PFSK-1 (cell line): ENCODE measurements around the gene CCDC170.

ENCODE experiments used
- FOXP2 ChIP-seq: optimal IDR thresholded peaks from 2 replicates; pipeline ENCODE3; 2011; ENCODE audit warnings: borderline replicate concordance, control low read depth, inconsistent platforms; ENCODE audit not compliant: insufficient read depth; ENCODE audit errors: extremely low read length, extremely low read depth
- POLR2AphosphoS5 ChIP-seq: IDR thresholded peaks from 2 replicates; pipeline ENCODE4 v1.6.1; 2012; ENCODE audit warnings: low read depth, mild to moderate bottlenecking, control low read depth, low read length, moderate library complexity
- REST ChIP-seq, 2 experiments: IDR thresholded peaks; 2 replicates each; pipeline versions ENCODE4 v1.6.1 to v1.8.0; 2011 to 2012; ENCODE audit warnings: low read depth in 2 of 2, low read length in 2 of 2, control low read depth in 1 of 2, inconsistent platforms in 1 of 2, mild to moderate bottlenecking in 1 of 2, moderate library complexity in 1 of 2; ENCODE audit not compliant: insufficient read depth in 1 of 2
- SIN3A ChIP-seq: IDR thresholded peaks from 2 replicates; pipeline ENCODE4 v1.6.1; 2012; ENCODE audit warnings: mild to moderate bottlenecking, low read length, moderate library complexity, borderline replicate concordance; ENCODE audit not compliant: insufficient read depth
- TAF1 ChIP-seq: IDR thresholded peaks from 2 replicates; pipeline ENCODE4 v1.6.1; 2012; ENCODE audit warnings: low read length, control low read depth, borderline replicate concordance; ENCODE audit not compliant: insufficient read depth

DNA sequence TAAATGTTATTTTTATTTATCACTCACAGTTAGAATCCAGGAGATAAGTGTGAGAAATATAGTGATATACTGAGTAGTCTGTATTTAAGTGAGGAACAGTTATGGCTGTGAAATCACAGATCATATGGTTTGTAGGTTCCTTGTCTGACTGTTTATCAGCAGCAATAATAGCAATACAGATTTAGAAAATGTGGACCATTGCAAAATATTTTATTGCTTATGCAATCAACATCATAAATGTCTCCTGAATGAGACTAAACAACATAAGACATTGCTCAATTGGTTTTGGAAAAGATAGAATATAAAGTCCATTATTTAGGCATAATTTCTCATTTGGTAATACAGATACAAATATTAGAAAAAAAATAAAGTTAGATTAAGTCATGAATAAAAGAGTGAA is 43.7 kb downstream of the CCDC170 start:
- TF ChIP-seq REST (IDR thresholded peaks at IDR 0.05; ENCODE audit: insufficient read depth in 1 of 2, low read depth in 2 of 2, low read length in 2 of 2) (no peak), POLR2AphosphoS5 (no peak), SIN3A (no peak), TAF1 (no peak), FOXP2 (no peak)
